DND-41 (cell line): ENCODE results near the gene CDH2.
A peak's percentile ranks its signal among the peaks of the same experiment; 100 is the strongest.

Source experiments
- ATAC-seq: fragments of 200-7000 bp; cut with Tn5 transposase; 3 replicates; pipeline ENCODE4 v1.9.1; 2021; ENCODE audit warnings: low read depth; ENCODE audit not compliant: insufficient read depth
- DNase-seq: peaks from one replicate; pipeline ENCODE4 v3.0.0-alpha.2; 2020
- H2AFZ ChIP-seq: 2 replicates; pipeline ENCODE4 v1.6.0; 2012; ENCODE audit warnings: low read depth, low read length
- H3K27ac ChIP-seq: 2 replicates; pipeline ENCODE4 v1.5.1; 2012; ENCODE audit warnings: low read length, inconsistent platforms
- H3K27me3 ChIP-seq: fragments of 200-600 bp; sonication (generic); 2 replicates; pipeline ENCODE4 v1.6.0; 2012; ENCODE audit warnings: low read length, mild to moderate bottlenecking, inconsistent platforms; ENCODE audit not compliant: insufficient read depth, poor library complexity
- H3K36me3 ChIP-seq: 2 replicates; pipeline ENCODE4 v1.5.1; 2012; ENCODE audit warnings: low read length, inconsistent platforms; ENCODE audit not compliant: insufficient read depth
- H3K4me1 ChIP-seq: 2 replicates; pipeline ENCODE4 v1.5.1; 2012; ENCODE audit warnings: mild to moderate bottlenecking, low read length; ENCODE audit not compliant: insufficient read depth
- H3K4me2 ChIP-seq: 2 replicates; pipeline ENCODE4 v1.6.0; 2012; ENCODE audit warnings: mild to moderate bottlenecking, moderate library complexity, low read length, inconsistent platforms; ENCODE audit not compliant: insufficient read depth
- H3K4me3 ChIP-seq, 2 experiments: fragments of 200-600 bp in 1 of 2; shearing (Covaris generic) in 1 of 2; 2 replicates each; pipeline ENCODE4 v1.5.1; 2012 to 2016; ENCODE audit warnings: inconsistent platforms in 2 of 2, low read length in 2 of 2, mild to moderate bottlenecking in 2 of 2, low read depth in 1 of 2, moderate library complexity in 1 of 2
- H3K79me2 ChIP-seq: 2 replicates; pipeline ENCODE4 v1.6.0; 2012; ENCODE audit warnings: low read length, inconsistent platforms; ENCODE audit not compliant: insufficient read depth
- H3K9ac ChIP-seq: 2 replicates; pipeline ENCODE4 v1.6.0; 2012; ENCODE audit warnings: low read depth, mild to moderate bottlenecking, inconsistent platforms, low read length, moderate library complexity
- H3K9me3 ChIP-seq: 2 replicates; pipeline ENCODE4 v1.5.1; 2012; ENCODE audit warnings: low read length, moderate library complexity, mild to moderate bottlenecking, inconsistent platforms; ENCODE audit not compliant: insufficient read depth, severe bottlenecking
- H4K20me1 ChIP-seq: 2 replicates; pipeline ENCODE4 v1.6.0; 2012; ENCODE audit warnings: low read length; ENCODE audit not compliant: insufficient read depth
- EZH2 ChIP-seq: IDR thresholded peaks from 3 replicates; pipeline ENCODE4 v1.6.1; 2012; ENCODE audit warnings: borderline replicate concordance, low read depth, mild to moderate bottlenecking, moderate library complexity, low read length, inconsistent platforms; ENCODE audit not compliant: severe bottlenecking
- TF ChIP-seq, protein P1 (sequence below): IDR thresholded peaks from 2 replicates; pipeline ENCODE4 v1.5.1; 2012; ENCODE audit warnings: borderline replicate concordance, low read length, moderate library complexity, mild to moderate bottlenecking; ENCODE audit not compliant: poor library complexity, severe bottlenecking; ENCODE audit errors: extremely low read depth

CDH2 gene

DNA sequence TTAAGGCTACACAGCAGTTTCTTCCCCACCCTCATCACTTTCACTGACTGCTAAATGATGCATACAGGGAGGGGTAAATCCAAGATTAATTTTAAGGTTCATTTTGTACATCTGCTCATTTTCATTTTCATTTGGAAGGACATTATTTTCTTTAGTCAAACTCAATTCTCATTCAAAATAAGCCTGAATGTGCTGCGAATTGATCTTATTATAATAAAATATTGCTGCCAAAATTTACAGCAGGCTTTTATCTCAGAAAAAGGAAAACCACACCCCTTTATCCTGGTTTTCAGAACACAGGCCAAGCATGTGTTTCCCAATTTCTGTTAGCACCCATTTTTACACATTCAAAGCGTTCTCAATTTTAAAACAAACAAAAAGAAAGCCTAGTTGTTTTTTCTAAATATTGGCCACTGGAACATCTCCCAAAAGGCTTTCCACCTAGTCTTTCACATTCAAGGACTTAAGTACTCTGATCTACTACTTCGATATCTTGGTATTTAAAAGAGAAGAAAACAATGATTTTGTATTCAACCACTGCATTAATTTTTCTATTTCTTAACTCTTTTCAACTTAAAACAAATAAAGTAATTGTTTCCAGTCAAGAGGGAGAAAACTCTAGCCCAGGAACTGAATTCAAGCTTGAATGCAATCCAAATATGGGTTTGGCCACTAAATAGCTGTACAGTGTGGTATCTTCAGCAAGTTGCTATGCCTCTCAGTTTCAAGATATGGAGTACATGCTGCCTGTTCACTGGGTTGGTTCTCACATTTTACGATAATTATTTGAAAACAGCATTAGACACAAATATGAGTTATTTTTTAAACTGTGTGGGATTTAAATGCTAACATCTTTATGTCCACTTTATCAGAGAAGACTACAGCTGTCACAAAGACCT, 52.5 kb downstream of the CDH2 start:
- no peak for DNase-seq
- Histone ChIP-seq H3K4me3 (no peak overlapping the region), H3K9ac (no peak overlapping the region), H3K9me3 (no peaks in the 10 kb centered on the region), H3K36me3 (no peaks in the 10 kb centered on the region), H3K27ac (no peak overlapping the region), H3K4me2 (no peak overlapping the region), H2AFZ (no peak overlapping the region), H3K27me3 (no peaks in the 10 kb centered on the region), H3K79me2 (peaks cover 27% of the 10 kb centered on the region), H4K20me1 (peaks cover 4% of the 10 kb centered on the region; the same call in 1 of the 2 replicates), H3K4me1 (no peaks in the 10 kb centered on the region)
- ATAC-seq: no peak
- TF ChIP-seq, protein P1, sequence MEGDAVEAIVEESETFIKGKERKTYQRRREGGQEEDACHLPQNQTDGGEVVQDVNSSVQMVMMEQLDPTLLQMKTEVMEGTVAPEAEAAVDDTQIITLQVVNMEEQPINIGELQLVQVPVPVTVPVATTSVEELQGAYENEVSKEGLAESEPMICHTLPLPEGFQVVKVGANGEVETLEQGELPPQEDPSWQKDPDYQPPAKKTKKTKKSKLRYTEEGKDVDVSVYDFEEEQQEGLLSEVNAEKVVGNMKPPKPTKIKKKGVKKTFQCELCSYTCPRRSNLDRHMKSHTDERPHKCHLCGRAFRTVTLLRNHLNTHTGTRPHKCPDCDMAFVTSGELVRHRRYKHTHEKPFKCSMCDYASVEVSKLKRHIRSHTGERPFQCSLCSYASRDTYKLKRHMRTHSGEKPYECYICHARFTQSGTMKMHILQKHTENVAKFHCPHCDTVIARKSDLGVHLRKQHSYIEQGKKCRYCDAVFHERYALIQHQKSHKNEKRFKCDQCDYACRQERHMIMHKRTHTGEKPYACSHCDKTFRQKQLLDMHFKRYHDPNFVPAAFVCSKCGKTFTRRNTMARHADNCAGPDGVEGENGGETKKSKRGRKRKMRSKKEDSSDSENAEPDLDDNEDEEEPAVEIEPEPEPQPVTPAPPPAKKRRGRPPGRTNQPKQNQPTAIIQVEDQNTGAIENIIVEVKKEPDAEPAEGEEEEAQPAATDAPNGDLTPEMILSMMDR: no peak
- no peak for TF ChIP-seq EZH2

DNA sequence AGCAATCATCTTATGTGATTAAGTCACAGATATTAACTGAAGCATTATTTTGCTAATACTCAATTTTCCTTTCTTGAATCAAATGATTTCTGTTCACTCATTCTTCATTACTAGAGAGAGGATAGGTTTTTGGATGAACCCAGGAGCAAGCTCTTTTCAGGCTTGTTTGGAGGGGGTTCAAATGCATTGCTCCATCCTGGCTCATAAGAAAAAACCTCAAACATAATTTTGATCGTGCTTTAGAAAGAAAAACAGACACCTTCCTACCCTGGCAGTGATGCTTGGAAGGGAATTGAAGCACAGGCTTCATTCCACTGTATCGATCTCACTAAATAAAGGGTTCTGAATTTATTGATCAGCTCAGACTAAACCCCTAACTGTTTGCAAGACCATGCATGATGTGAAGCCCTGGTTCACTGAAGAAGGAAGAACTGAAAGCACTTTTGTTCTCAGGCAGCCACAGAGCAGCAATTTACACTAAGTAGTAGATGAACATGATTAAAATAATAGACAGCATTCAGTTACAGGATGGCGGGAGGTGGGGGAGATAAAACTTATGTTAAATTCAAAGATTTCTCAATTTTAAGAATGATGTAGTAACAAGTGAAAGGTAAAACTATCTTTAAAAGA, 53.4 kb downstream of the CDH2 start:
- Histone ChIP-seq H3K9me3 (no peaks in the 10 kb centered on the region), H3K4me2 (no peak overlapping the region), H4K20me1 (peaks cover 4% of the 10 kb centered on the region; the same call in 1 of the 2 replicates), H3K4me3 (no peak overlapping the region), H3K4me1 (no peaks in the 10 kb centered on the region), H3K27ac (no peak overlapping the region), H3K27me3 (no peaks in the 10 kb centered on the region), H2AFZ (0 out of 2 replicates have a peak overlapping the region, but pooled peaks have one; percentile 3), H3K79me2 (peaks cover 31% of the 10 kb centered on the region), H3K36me3 (no peaks in the 10 kb centered on the region), H3K9ac (no peak overlapping the region)
- ATAC-seq (no peak), DNase-seq (no peak)
- no peak for TF ChIP-seq EZH2
- TF ChIP-seq, protein P1: no peak

DNA sequence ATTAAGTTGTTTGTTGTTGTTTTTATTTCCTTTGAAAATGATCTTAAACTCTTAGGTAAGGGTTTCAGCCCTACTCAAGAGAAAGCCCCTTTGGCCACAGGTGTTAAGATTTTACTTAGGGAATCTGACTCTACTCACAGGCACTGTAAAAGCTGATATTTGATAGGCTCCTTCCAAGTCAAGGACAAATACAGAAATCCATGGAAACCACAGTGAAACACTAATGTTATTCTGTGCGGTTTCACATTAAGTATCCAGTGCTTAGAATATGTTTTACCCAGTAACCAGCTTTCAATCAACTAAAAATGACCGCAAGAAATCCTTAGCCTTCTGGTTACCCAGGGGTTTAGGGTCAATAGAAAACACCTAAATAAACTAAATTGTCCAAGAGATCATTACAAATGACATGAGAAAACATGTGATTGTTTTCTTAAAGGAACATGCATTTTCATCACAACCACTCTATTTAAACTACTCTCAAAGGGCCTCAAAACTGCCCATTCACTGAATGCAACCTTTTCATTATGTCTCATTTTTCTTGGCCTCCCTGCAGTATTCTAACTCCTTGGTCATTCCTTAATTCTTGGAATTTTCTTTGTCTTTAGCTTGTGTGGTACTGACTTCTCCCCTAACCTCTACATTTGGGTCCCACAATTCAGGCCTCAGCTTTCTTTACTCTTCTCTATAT, 56.0 kb downstream of the CDH2 start:
- no peaks in the 10 kb centered on the region for H3K27me3 ChIP-seq
- no peak overlapping the region for H3K4me3 ChIP-seq
- DNase-seq (no peak), ATAC-seq (no peak)
- no peaks in the 10 kb centered on the region; the same call in 1 of the 2 replicates for H4K20me1 ChIP-seq
- no peaks in the 10 kb centered on the region for H3K9me3 ChIP-seq
- peaks cover 26% of the 10 kb centered on the region for H3K79me2 ChIP-seq
- H3K9ac ChIP-seq: no peak overlapping the region
- H3K4me2 ChIP-seq: no peak overlapping the region
- no peak overlapping the region for H3K27ac ChIP-seq
- no peaks in the 10 kb centered on the region for H3K36me3 ChIP-seq
- TF ChIP-seq, protein P1: no peak
- no peak for TF ChIP-seq EZH2
- H2AFZ ChIP-seq: no peak overlapping the region
- H3K4me1 ChIP-seq: no peaks in the 10 kb centered on the region
